Stimulated activated CD4-positive, alpha-beta T cell treated with anti-CD3 and anti-CD28 coated beads, Interleukin-15, amount 100 ng/mL, for 24 hours (primary cell): ENCODE data around the gene C19orf47.

Source experiments
- DNase-seq: peaks from one replicate; pipeline ENCODE4 v3.0.0-alpha.2; 2020

Gene C19orf47

GRCh38 chr19:40279761-40280607 lies 68.2 kb downstream of the C19orf47 start:
- DNase-seq = no peak

- DNase-seq = no peak
These were observed 69.1 kb downstream of the C19orf47 start for GRCh38 chr19:40279120-40279551.

GRCh38 chr19:40278361-40279035 lies 69.7 kb downstream of the C19orf47 start:
- DNase-seq = no peak

- no peak for DNase-seq
These were observed 70.7 kb downstream of the C19orf47 start for GRCh38 chr19:40277356-40278059.

- DNase-seq = peak; percentile 48
These were observed 73.3 kb downstream of the C19orf47 start for GRCh38 chr19:40274585-40275544.

GRCh38 chr19:40273469-40274360 lies 74.5 kb downstream of the C19orf47 start:
- no peak for DNase-seq

- DNase-seq = no peak
These were observed 75.9 kb downstream of the C19orf47 start for GRCh38 chr19:40272261-40272660.

GRCh38 chr19:40271706-40272105 lies 76.5 kb downstream of the C19orf47 start:
- DNase-seq = no peak

GRCh38 chr19:40270362-40271089 lies 77.7 kb downstream of the C19orf47 start:
- no peak for DNase-seq
